Panc1 (cell line): ENCODE data around the gene FREM2. TPM values are rescaled to one million over a fixed set of nuclear protein-coding genes. Genes with fewer than 3 reads are reported as not detected.

Source experiments
- ATAC-seq: fragments of 200-7000 bp; cut with Tn5 transposase; 2 replicates; pipeline ENCODE4 v1.9.1; 2020; ENCODE audit warnings: mild to moderate bottlenecking, moderate library complexity
- BruUV-seq: library from RNA; stranded (reverse); fragments of 400-500 nt; replicated peaks from 2 replicates; lab custom pipeline; 2021; lab: Mats Ljungman, UMichigan
- CTCF ChIA-PET: fragments of 300-600 bp; sonication (Branson Sonifier 250); formaldehyde crosslinking; loops from one replicate; lab custom pipeline; 2022; ENCODE audit warnings: antibody characterized with exemption; lab: Charles Lee
- POLR2A ChIA-PET: fragments of 300-600 bp; sonication (Branson Sonifier 250); formaldehyde crosslinking; loops from one replicate; lab custom pipeline; 2022; ENCODE audit warnings: antibody characterized with exemption; lab: Charles Lee
- DNase-seq: peaks from one replicate; pipeline ENCODE4 v3.0.0-alpha.2; 2010; ENCODE audit warnings: low read depth, low spot score
- H3K27ac ChIP-seq: 2 replicates; pipeline ENCODE4 v1.5.1; 2011; ENCODE audit warnings: mild to moderate bottlenecking, low read length, inconsistent platforms
- H3K27me3 ChIP-seq: fragments of 200-500 bp; sonication (Bioruptor generic); 2 replicates; pipeline ENCODE4 v1.6.0; 2014; ENCODE audit warnings: low read length, inconsistent platforms; ENCODE audit not compliant: control insufficient read depth, insufficient read depth
- H3K36me3 ChIP-seq: fragments of 200-500 bp; sonication (Bioruptor generic); 2 replicates; pipeline ENCODE4 v1.5.1; 2014; ENCODE audit warnings: inconsistent platforms, mild to moderate bottlenecking, low read length, moderate library complexity; ENCODE audit not compliant: control insufficient read depth, insufficient read depth
- H3K4me1 ChIP-seq: 2 replicates; pipeline ENCODE4 v1.5.1; 2011; ENCODE audit warnings: inconsistent platforms, mild to moderate bottlenecking, low read length, moderate library complexity; ENCODE audit not compliant: control insufficient read depth, insufficient read depth
- H3K4me3 ChIP-seq, 2 experiments: 2 replicates each; pipeline ENCODE4 v1.5.1; 2011 to 2012; ENCODE audit warnings: low read depth in 2 of 2, low read length in 2 of 2, mild to moderate bottlenecking in 2 of 2, inconsistent platforms in 1 of 2, moderate library complexity in 1 of 2
- H3K9me3 ChIP-seq: fragments of 200-500 bp; sonication (Bioruptor generic); 2 replicates; pipeline ENCODE4 v1.5.1; 2014; ENCODE audit warnings: low read depth, mild to moderate bottlenecking, inconsistent platforms, low read length, moderate library complexity; ENCODE audit not compliant: control insufficient read depth, insufficient read depth
- CTCF ChIP-seq: fragments of 450-650 bp; IDR thresholded peaks from 2 replicates; pipeline ENCODE4 v1.5.1; 2017; ENCODE audit warnings: mild to moderate bottlenecking
- POLR2AphosphoS5 ChIP-seq: IDR thresholded peaks from 2 replicates; pipeline ENCODE4 v1.6.1; 2012; ENCODE audit warnings: mild to moderate bottlenecking, low read depth, low read length, moderate library complexity
- SIN3A ChIP-seq: IDR thresholded peaks from 2 replicates; pipeline ENCODE4 v1.6.1; 2012; ENCODE audit warnings: low read depth, mild to moderate bottlenecking, low read length, moderate library complexity, borderline replicate concordance; ENCODE audit not compliant: insufficient read depth
- TCF7L2 ChIP-seq: IDR thresholded peaks from 2 replicates; pipeline ENCODE4 v1.6.1; 2011; ENCODE audit warnings: mild to moderate bottlenecking, low read depth, low read length, inconsistent platforms
- in situ Hi-C: cut with HindIII; loops from 2 replicates; pipeline ENCODE4 v1.10.0; 2016; ENCODE audit warnings: low sequenced_read_pairs, low pct_unique_long_range_greater_than_20kb
- intact Hi-C: fragments of 100-400 bp; cut with micrococcal nuclease; formaldehyde crosslinking; loops from one replicate; pipeline ENCODE4 v1.10.0; 2022; ENCODE audit not compliant: unreplicated experiment
- total RNA-seq: library from RNA; stranded (reverse); gene quantifications from one replicate; pipeline ENCODE4 v1.2.1, GENCODE V29; 2021; ENCODE audit not compliant: unreplicated experiment
- TF ChIP-seq, protein P1 (sequence below), 2 experiments: IDR thresholded peaks; 2 replicates each; pipeline ENCODE4 v1.6.1; 2011 to 2012; ENCODE audit warnings: low read depth in 2 of 2, control low read depth in 1 of 2, low read length in 1 of 2, mild to moderate bottlenecking in 1 of 2, moderate library complexity in 1 of 2; ENCODE audit not compliant: insufficient read depth in 1 of 2

FREM2 gene
- total RNA-seq, 1 experiment from 2014 or later: 0.15 TPM

- ATAC-seq (no peak), DNase-seq (no peak)
- H3K27me3 ChIP-seq: no peaks in the 10 kb centered on the region
- BruUV-seq: no TSS peak
- no peak overlapping the region for H3K27ac ChIP-seq
- H3K4me1 ChIP-seq: no peaks in the 10 kb centered on the region
- intact Hi-C loops (no loop called here), in situ Hi-C loops (no loop called here)
- no peak for TF ChIP-seq POLR2AphosphoS5
- TF ChIP-seq SIN3A: no peak
- no peak for TF ChIP-seq TCF7L2
- TF ChIP-seq, protein P1, sequence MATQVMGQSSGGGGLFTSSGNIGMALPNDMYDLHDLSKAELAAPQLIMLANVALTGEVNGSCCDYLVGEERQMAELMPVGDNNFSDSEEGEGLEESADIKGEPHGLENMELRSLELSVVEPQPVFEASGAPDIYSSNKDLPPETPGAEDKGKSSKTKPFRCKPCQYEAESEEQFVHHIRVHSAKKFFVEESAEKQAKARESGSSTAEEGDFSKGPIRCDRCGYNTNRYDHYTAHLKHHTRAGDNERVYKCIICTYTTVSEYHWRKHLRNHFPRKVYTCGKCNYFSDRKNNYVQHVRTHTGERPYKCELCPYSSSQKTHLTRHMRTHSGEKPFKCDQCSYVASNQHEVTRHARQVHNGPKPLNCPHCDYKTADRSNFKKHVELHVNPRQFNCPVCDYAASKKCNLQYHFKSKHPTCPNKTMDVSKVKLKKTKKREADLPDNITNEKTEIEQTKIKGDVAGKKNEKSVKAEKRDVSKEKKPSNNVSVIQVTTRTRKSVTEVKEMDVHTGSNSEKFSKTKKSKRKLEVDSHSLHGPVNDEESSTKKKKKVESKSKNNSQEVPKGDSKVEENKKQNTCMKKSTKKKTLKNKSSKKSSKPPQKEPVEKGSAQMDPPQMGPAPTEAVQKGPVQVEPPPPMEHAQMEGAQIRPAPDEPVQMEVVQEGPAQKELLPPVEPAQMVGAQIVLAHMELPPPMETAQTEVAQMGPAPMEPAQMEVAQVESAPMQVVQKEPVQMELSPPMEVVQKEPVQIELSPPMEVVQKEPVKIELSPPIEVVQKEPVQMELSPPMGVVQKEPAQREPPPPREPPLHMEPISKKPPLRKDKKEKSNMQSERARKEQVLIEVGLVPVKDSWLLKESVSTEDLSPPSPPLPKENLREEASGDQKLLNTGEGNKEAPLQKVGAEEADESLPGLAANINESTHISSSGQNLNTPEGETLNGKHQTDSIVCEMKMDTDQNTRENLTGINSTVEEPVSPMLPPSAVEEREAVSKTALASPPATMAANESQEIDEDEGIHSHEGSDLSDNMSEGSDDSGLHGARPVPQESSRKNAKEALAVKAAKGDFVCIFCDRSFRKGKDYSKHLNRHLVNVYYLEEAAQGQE (IDR thresholded peaks at IDR 0.05; ENCODE audit: insufficient read depth in 1 of 2, low read depth in 2 of 2, low read length in 1 of 2): no peak
- POLR2A ChIA-PET: no interaction called here
- H3K36me3 ChIP-seq: no peaks in the 10 kb centered on the region
- no peak overlapping the region for H3K4me3 ChIP-seq
- CTCF ChIA-PET: no interaction called here
- H3K9me3 ChIP-seq: no peaks in the 10 kb centered on the region
Observed at GRCh38 chr13:38752686-38753085, 65.8 kb downstream of the FREM2 start.

GRCh38 chr13:38753878-38754277, 67.0 kb downstream of the FREM2 start:
- in situ Hi-C loops: no loop called here
- intact Hi-C loops: no loop called here
- POLR2A ChIA-PET: no interaction called here
- BruUV-seq: no TSS peak
- H3K27me3 ChIP-seq: peaks cover 2% of the 10 kb centered on the region; the same call in 1 of the 2 replicates
- no peaks in the 10 kb centered on the region for H3K36me3 ChIP-seq
- CTCF ChIA-PET: no interaction called here
- H3K27ac ChIP-seq: no peak overlapping the region
- H3K4me3 ChIP-seq: no peak overlapping the region
- H3K4me1 ChIP-seq: no peaks in the 10 kb centered on the region
- ATAC-seq (no peak), DNase-seq (no peak)
- H3K9me3 ChIP-seq: no peaks in the 10 kb centered on the region
- TF ChIP-seq, protein P1 (IDR thresholded peaks at IDR 0.05; ENCODE audit: insufficient read depth in 1 of 2, low read depth in 2 of 2, low read length in 1 of 2): no peak
- no peak for TF ChIP-seq SIN3A
- no peak for TF ChIP-seq CTCF
- no peak for TF ChIP-seq TCF7L2
- TF ChIP-seq POLR2AphosphoS5: no peak
